ENCODE measurements around the gene VAMP7. TPM values are rescaled to one million over a fixed set of nuclear protein-coding genes. Genes with fewer than 3 reads are reported as not detected.
"Not testable (repeated sequence)": the region's sequence is repeated elsewhere in the genome, so short reads cannot be mapped to it uniquely, and the experiment has no call there.

VAMP7 gene
- total RNA-seq, 1 donor from 2014 or later = 21.4 TPM

DNA sequence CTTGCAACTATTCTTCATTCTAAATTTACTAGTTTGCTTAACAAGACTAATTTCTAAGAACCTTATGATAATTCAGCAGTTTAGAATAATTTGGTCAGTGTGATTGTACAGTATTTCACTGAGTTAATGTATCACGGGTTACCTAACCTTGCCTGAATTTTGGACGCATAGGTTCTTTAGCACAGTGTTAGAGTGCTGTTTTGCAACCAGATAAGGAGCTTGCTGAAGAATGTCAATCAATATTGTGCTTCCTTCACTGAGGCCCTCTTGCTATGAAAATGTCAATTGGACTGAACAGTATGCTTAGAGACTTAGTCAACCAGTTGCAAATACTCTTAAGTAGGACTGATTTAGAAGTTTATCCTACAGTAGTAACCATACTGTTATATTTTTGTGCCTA, 19.6 kb downstream of the VAMP7 start:
- peaks cover 41% of the 10 kb centered on the region for H3K36me3 ChIP-seq
- no peak for DNase-seq
- intact Hi-C loops (cut with micrococcal nuclease) = no loop called here
- H3K4me1 ChIP-seq = no peaks in the 10 kb centered on the region
- H3K27me3 ChIP-seq (ENCODE audit: low read depth) = no peaks in the 10 kb centered on the region
- no peak overlapping the region for H3K4me3 ChIP-seq
- H3K27ac ChIP-seq (replicated peaks) = no peak overlapping the region
- peaks cover 11% of the 10 kb centered on the region for H3K9me3 ChIP-seq (replicated peaks)
- TF ChIP-seq, protein P1, sequence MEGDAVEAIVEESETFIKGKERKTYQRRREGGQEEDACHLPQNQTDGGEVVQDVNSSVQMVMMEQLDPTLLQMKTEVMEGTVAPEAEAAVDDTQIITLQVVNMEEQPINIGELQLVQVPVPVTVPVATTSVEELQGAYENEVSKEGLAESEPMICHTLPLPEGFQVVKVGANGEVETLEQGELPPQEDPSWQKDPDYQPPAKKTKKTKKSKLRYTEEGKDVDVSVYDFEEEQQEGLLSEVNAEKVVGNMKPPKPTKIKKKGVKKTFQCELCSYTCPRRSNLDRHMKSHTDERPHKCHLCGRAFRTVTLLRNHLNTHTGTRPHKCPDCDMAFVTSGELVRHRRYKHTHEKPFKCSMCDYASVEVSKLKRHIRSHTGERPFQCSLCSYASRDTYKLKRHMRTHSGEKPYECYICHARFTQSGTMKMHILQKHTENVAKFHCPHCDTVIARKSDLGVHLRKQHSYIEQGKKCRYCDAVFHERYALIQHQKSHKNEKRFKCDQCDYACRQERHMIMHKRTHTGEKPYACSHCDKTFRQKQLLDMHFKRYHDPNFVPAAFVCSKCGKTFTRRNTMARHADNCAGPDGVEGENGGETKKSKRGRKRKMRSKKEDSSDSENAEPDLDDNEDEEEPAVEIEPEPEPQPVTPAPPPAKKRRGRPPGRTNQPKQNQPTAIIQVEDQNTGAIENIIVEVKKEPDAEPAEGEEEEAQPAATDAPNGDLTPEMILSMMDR (IDR thresholded peaks at IDR 0.05; ENCODE audit: borderline replicate concordance) = no peak

GRCh38 chrX:155907661-155908060, 26.5 kb downstream of the VAMP7 start:
- H3K4me1 ChIP-seq; intact Hi-C loops (cut with micrococcal nuclease); H3K27ac ChIP-seq (replicated peaks); H3K27me3 ChIP-seq (ENCODE audit: low read depth); H3K4me3 ChIP-seq; DNase-seq: not testable (repeated sequence)
- H3K9me3 ChIP-seq (replicated peaks) = peaks cover 19% of the 10 kb centered on the region
- H3K36me3 ChIP-seq = peaks cover 30% of the 10 kb centered on the region

DNA sequence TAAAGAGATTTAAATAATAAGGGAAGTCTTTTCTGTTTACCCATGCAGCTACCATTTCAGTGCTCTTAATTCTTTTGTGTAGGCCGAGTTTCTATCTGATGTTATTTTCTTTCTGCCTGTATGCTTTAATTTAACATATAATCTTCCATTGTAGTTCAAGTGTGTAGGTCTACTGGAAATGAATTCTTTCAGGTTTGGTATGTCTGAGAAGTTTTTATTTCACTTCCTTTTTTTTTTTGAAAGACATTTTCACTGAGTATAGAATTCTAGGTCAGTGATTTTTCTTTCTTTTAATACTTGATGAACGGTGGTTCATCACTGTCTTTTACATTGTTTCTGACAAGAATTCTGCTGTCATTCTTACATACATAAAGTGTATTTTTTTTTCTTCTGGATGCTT, 42.1 kb downstream of the VAMP7 start:
- Histone ChIP-seq H3K4me1 (no peaks in the 10 kb centered on the region), H3K27me3 (ENCODE audit: low read depth) (no peaks in the 10 kb centered on the region), H3K4me3 (no peak overlapping the region), H3K27ac (replicated peaks) (no peak overlapping the region), H3K9me3 (replicated peaks) (no peaks in the 10 kb centered on the region), H3K36me3 (peaks cover 37% of the 10 kb centered on the region)
- DNase-seq = no peak
- intact Hi-C loops (cut with micrococcal nuclease) = no loop called here
- TF ChIP-seq, protein P1 (IDR thresholded peaks at IDR 0.05; ENCODE audit: borderline replicate concordance) = no peak

DNA sequence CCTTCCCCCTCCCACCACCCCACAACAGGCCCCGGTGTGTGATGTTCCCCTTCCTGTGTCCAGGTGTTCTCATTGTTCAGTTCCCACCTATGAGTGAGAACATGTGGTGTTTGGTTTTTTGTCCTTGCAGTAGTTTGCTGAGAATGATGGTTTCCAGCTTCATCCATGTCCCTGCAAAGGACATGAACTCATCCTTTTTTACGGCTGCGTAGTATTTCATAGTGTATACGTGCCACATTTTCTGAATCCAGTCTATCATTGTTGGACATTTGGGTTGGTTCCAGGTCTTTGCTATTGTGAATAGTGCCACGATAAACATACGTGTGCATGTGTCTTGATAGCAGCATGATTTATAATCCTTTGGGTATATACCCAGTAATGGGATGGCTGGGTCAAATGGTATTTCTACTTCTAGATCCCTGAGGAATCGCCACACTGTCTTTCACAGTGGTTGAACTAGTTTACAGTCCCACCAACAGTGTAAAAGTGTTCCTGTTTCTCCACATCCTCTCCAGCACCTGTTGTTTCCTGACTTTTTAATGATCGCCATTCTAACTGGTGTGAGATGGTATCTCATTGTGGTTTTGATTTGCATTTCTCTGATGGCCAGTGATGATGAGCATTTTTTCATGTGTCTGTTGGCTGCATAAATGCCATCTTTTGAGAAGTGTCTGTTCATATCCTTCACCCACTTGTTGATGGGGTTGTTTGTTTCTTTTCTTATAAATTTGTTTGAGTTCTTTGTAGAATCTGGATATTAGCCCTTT, 49.9 kb downstream of the VAMP7 start:
- H3K4me1 ChIP-seq; intact Hi-C loops (cut with micrococcal nuclease); H3K4me3 ChIP-seq; H3K27ac ChIP-seq (replicated peaks); H3K27me3 ChIP-seq (ENCODE audit: low read depth); DNase-seq: not testable (repeated sequence)
- Histone ChIP-seq H3K36me3 (peaks cover 26% of the 10 kb centered on the region), H3K9me3 (replicated peaks) (peaks cover 31% of the 10 kb centered on the region)

- Histone ChIP-seq H3K27ac (replicated peaks) (no peak overlapping the region), H3K27me3 (ENCODE audit: low read depth) (no peaks in the 10 kb centered on the region), H3K4me3 (no peak overlapping the region), H3K36me3 (peaks cover 4% of the 10 kb centered on the region), H3K9me3 (replicated peaks) (peaks cover 8% of the 10 kb centered on the region), H3K4me1 (no peaks in the 10 kb centered on the region)
- DNase-seq = no peak
- TF ChIP-seq, protein P1 (IDR thresholded peaks at IDR 0.05; ENCODE audit: borderline replicate concordance) = no peak
- intact Hi-C loops (cut with micrococcal nuclease) = no loop called here
Observed at GRCh38 chrX:155938132-155938531, 57.0 kb downstream of the VAMP7 start.

DNA sequence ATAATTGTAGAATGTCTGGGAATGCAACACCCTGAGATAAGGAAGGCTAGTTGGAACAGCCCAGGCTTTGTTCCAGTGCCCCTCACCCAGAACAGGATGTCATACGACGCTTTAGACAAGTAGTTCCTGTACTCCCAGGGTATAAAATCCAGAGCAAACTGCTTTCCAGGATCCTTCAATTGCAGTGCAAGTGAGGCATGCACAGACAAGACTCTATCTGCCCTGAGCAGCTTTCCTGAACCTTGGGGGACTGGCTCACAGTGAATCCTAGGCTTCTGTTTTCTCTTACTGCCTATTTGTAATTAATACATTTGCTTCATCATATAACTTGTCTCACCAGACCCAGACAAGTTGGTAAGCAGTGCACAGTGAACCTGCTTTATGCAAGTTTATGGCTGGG, 68.0 kb downstream of the VAMP7 start:
- DNase-seq = no peak
- H3K27me3 ChIP-seq (ENCODE audit: low read depth) = no peaks in the 10 kb centered on the region
- intact Hi-C loops (cut with micrococcal nuclease) = no loop called here
- TF ChIP-seq, protein P1 (IDR thresholded peaks at IDR 0.05; ENCODE audit: borderline replicate concordance) = no peak
- no peaks in the 10 kb centered on the region for H3K4me1 ChIP-seq
- H3K9me3 ChIP-seq (replicated peaks) = no peaks in the 10 kb centered on the region
- no peaks in the 10 kb centered on the region for H3K36me3 ChIP-seq
- H3K27ac ChIP-seq (replicated peaks) = no peak overlapping the region
- no peak overlapping the region for H3K4me3 ChIP-seq

Measured in left ventricle myocardium inferior (tissue), 1 donor.